Vagina (tissue), 2 donors: ENCODE measurements around the gene WWP2.

Source experiments
- POLR2A ChIP-seq, 2 donors: fragments of 450-650 bp; IDR thresholded peaks; one replicate each; pipeline ENCODE4 v1.6.1; 2017; ENCODE audit warnings: antibody characterized with exemption in 2 of 2, mild to moderate bottlenecking in 2 of 2, moderate library complexity in 2 of 2
- POLR2AphosphoS5 ChIP-seq, 2 donors: sonication (generic); formaldehyde crosslinking; IDR thresholded peaks; one replicate each; pipeline ENCODE4 v1.9.0; 2017; ENCODE audit warnings: antibody characterized with exemption in 2 of 2, mild to moderate bottlenecking in 2 of 2, low read depth in 1 of 2; ENCODE audit not compliant: insufficient read depth in 1 of 2
- TF ChIP-seq, protein P1 (sequence below), 3 experiments: fragments of 450-650 bp in 2 of 3; fragments of 200-600 bp in 1 of 3; sonication (generic) in 1 of 3; IDR thresholded peaks; one replicate each; pipeline ENCODE4 v1.5.1; 2017 to 2019; ENCODE audit warnings: antibody characterized with exemption in 3 of 3, mild to moderate bottlenecking in 2 of 3, moderate library complexity in 2 of 3

GRCh38 chr16:69827524-69827923 lies 65.4 kb downstream of the WWP2 start:
- no peak for TF ChIP-seq POLR2AphosphoS5 (IDR thresholded peaks at IDR 0.05; ENCODE audit: insufficient read depth in 1 of 2, low read depth in 1 of 2)
- no peak for TF ChIP-seq POLR2A (IDR thresholded peaks at IDR 0.05)
- TF ChIP-seq, protein P1, sequence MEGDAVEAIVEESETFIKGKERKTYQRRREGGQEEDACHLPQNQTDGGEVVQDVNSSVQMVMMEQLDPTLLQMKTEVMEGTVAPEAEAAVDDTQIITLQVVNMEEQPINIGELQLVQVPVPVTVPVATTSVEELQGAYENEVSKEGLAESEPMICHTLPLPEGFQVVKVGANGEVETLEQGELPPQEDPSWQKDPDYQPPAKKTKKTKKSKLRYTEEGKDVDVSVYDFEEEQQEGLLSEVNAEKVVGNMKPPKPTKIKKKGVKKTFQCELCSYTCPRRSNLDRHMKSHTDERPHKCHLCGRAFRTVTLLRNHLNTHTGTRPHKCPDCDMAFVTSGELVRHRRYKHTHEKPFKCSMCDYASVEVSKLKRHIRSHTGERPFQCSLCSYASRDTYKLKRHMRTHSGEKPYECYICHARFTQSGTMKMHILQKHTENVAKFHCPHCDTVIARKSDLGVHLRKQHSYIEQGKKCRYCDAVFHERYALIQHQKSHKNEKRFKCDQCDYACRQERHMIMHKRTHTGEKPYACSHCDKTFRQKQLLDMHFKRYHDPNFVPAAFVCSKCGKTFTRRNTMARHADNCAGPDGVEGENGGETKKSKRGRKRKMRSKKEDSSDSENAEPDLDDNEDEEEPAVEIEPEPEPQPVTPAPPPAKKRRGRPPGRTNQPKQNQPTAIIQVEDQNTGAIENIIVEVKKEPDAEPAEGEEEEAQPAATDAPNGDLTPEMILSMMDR (IDR thresholded peaks at IDR 0.05), result no peak
